Breast epithelium (tissue), 3 donors: ENCODE data around the gene CAMTA1.

Source experiments
- POLR2A ChIP-seq: fragments of 450-650 bp; IDR thresholded peaks from one replicate; pipeline ENCODE4 v1.6.1; 2016; ENCODE audit warnings: antibody characterized with exemption, mild to moderate bottlenecking, moderate library complexity
- POLR2AphosphoS5 ChIP-seq, 3 donors: sonication (generic); formaldehyde crosslinking; IDR thresholded peaks; one replicate each; pipeline ENCODE4 v1.6.1; 2017; ENCODE audit warnings: antibody characterized with exemption in 3 of 3
- TF ChIP-seq, protein P1 (sequence below), 3 donors: fragments of 450-650 bp; IDR thresholded peaks; one replicate each; pipeline ENCODE4 v1.5.1; 2016 to 2017; ENCODE audit warnings: antibody characterized with exemption in 3 of 3, mild to moderate bottlenecking in 3 of 3, moderate library complexity in 3 of 3

DNA sequence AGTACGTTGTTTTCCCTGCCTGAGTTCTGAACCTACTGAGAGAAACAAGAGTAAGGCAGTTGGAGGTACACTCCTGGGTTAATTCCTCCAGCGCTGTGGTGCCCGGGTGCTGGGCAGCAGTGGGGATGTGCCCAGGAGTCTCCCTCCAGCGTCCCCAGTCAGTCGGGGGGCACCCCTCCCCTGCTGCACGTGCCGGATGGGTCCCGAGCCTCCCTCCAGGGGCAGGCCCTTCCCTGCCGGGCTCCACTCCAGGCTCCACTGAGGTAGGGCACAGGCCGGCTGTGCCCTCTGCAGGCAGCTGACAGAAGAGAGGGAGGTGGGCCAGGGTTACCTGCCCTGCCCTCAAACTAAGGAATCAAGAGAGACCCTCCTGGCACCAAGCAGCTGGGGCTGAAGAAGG is 747.8 kb downstream of the CAMTA1 start:
- TF ChIP-seq, protein P1, sequence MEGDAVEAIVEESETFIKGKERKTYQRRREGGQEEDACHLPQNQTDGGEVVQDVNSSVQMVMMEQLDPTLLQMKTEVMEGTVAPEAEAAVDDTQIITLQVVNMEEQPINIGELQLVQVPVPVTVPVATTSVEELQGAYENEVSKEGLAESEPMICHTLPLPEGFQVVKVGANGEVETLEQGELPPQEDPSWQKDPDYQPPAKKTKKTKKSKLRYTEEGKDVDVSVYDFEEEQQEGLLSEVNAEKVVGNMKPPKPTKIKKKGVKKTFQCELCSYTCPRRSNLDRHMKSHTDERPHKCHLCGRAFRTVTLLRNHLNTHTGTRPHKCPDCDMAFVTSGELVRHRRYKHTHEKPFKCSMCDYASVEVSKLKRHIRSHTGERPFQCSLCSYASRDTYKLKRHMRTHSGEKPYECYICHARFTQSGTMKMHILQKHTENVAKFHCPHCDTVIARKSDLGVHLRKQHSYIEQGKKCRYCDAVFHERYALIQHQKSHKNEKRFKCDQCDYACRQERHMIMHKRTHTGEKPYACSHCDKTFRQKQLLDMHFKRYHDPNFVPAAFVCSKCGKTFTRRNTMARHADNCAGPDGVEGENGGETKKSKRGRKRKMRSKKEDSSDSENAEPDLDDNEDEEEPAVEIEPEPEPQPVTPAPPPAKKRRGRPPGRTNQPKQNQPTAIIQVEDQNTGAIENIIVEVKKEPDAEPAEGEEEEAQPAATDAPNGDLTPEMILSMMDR (IDR thresholded peaks at IDR 0.05) = no peak
- TF ChIP-seq POLR2AphosphoS5 (IDR thresholded peaks at IDR 0.05) (no peak), POLR2A (no peak)
